A673 (cell line): Measurements from ENCODE around the gene SCRT2.

Source experiments
- CTCF ChIP-seq: fragments of 300-800, 200-600 bp; sonication (generic); conservative IDR thresholded peaks from 2 replicates; pipeline ENCODE4 v1.5.1; 2017; ENCODE audit warnings: low read depth, mild to moderate bottlenecking, antibody characterized with exemption, low read length, moderate library complexity, mixed read lengths
- EZH2 ChIP-seq: fragments of 200-600 bp; sonication (generic); IDR thresholded peaks from 2 replicates; pipeline ENCODE4 v1.6.1; 2017; ENCODE audit warnings: borderline replicate concordance, low read depth, mild to moderate bottlenecking, mixed read lengths, antibody characterized with exemption, low read length; ENCODE audit not compliant: poor library complexity, severe bottlenecking

- TF ChIP-seq CTCF (no peak), EZH2 (no peak)
Observed at GRCh38 chr20:721876-722275, 46.3 kb upstream of the SCRT2 start.
